GM21390 (cell line): ENCODE results near the gene GIMAP7.
A peak's percentile ranks its signal among the peaks of the same experiment; 100 is the strongest.
"Not testable (repeated sequence)": the region's sequence is repeated elsewhere in the genome, so short reads cannot be mapped to it uniquely, and the experiment has no call there.

Source experiments
- ATAC-seq: cut with Tn5 transposase; IDR thresholded peaks from one replicate; pipeline ENCODE4 v1.9.1; 2021; ENCODE audit not compliant: unreplicated experiment

GIMAP7 gene

GRCh38 chr7:150514748-150515222, at the start of gene GIMAP7:
Gene GIMAP7 (plus strand): TSS chr7:150514872. CDS start chr7:150519975, 5,103 bp downstream.
- ATAC-seq, result peak; percentile 70

GRCh38 chr7:150464962-150465361, 49.7 kb upstream of the GIMAP7 start:
- no peak for ATAC-seq

GRCh38 chr7:150465414-150465813, 49.3 kb upstream of the GIMAP7 start:
- no peak for ATAC-seq

- ATAC-seq, result no peak
Observed at GRCh38 chr7:150466477-150466876, 48.2 kb upstream of the GIMAP7 start.

GRCh38 chr7:150468241-150468640, 46.4 kb upstream of the GIMAP7 start:
- no peak for ATAC-seq

GRCh38 chr7:150471886-150472285, 42.8 kb upstream of the GIMAP7 start:
- no peak for ATAC-seq

- ATAC-seq, result no peak
Observed at GRCh38 chr7:150473902-150474301, 40.8 kb upstream of the GIMAP7 start.

- ATAC-seq, result no peak
Observed at GRCh38 chr7:150476285-150476684, 38.4 kb upstream of the GIMAP7 start.

GRCh38 chr7:150476819-150477631, 37.6 kb upstream of the GIMAP7 start:
- no peak for ATAC-seq

GRCh38 chr7:150479023-150479716, 35.5 kb upstream of the GIMAP7 start:
- no peak for ATAC-seq

- ATAC-seq, result no peak
Observed at GRCh38 chr7:150481186-150481920, 33.3 kb upstream of the GIMAP7 start.

GRCh38 chr7:150481922-150482321, 32.8 kb upstream of the GIMAP7 start:
- no peak for ATAC-seq

GRCh38 chr7:150483514-150483913, 31.2 kb upstream of the GIMAP7 start:
- not testable (repeated sequence) for ATAC-seq

- ATAC-seq, result not testable (repeated sequence)
Observed at GRCh38 chr7:150484071-150484470, 30.6 kb upstream of the GIMAP7 start.

- no peak for ATAC-seq
Observed at GRCh38 chr7:150487625-150488024, 27.0 kb upstream of the GIMAP7 start.

- ATAC-seq, result no peak
Observed at GRCh38 chr7:150489782-150490181, 24.9 kb upstream of the GIMAP7 start.

GRCh38 chr7:150493442-150493841, 21.2 kb upstream of the GIMAP7 start:
- ATAC-seq, result not testable (repeated sequence)

GRCh38 chr7:150502519-150502918, 12.2 kb upstream of the GIMAP7 start:
- no peak for ATAC-seq

- no peak for ATAC-seq
Observed at GRCh38 chr7:150503155-150503554, 11.5 kb upstream of the GIMAP7 start.

- ATAC-seq, result no peak
Observed at GRCh38 chr7:150503581-150503980, 11.1 kb upstream of the GIMAP7 start.

- ATAC-seq, result no peak
Observed at GRCh38 chr7:150507947-150508602, 6.6 kb upstream of the GIMAP7 start.
